Liver (tissue), 3 donors: ENCODE results near the gene FAM171A1.

Source experiments
- CTCF ChIP-seq: fragments of 150-350 bp; IDR thresholded peaks from 2 replicates; pipeline ENCODE4 v1.5.1; 2017; ENCODE audit warnings: improper control_type of control experiment, low read depth, low read length; ENCODE audit not compliant: missing input control
- EGR1 ChIP-seq, 2 donors: IDR thresholded peaks; 2 replicates each; pipeline ENCODE4 v1.6.1; 2016 to 2018; ENCODE audit warnings: antibody characterized with exemption in 2 of 2, low read depth in 2 of 2
- MAX ChIP-seq: IDR thresholded peaks from 2 replicates; pipeline ENCODE4 v1.6.1; 2016; ENCODE audit warnings: antibody characterized with exemption
- TAF1 ChIP-seq: conservative IDR thresholded peaks from 2 replicates; pipeline ENCODE4 v1.6.1; 2016; ENCODE audit warnings: antibody characterized with exemption, mild to moderate bottlenecking
- donor health status: healthy.
- donor health status: healthy.

- TF ChIP-seq MAX: no peak
- no peak for TF ChIP-seq CTCF
- TF ChIP-seq TAF1: no peak
- no peak for TF ChIP-seq EGR1 (IDR thresholded peaks at IDR 0.05; ENCODE audit: low read depth in 2 of 2)
These were observed 25.6 kb downstream of the FAM171A1 start for GRCh38 chr10:15345450-15345849.
